CD4-positive, alpha-beta T cell treated with Interleukin-10 for 1 hour (primary cell): ENCODE results near the gene STK26.
A peak's percentile ranks its signal among the peaks of the same experiment; 100 is the strongest.
"Not testable (repeated sequence)": the region's sequence is repeated elsewhere in the genome, so short reads cannot be mapped to it uniquely, and the experiment has no call there.

Source experiments
- DNase-seq: peaks from one replicate; pipeline ENCODE4 v3.0.0-alpha.2; 2020

STK26 gene

GRCh38 chrX:132040066-132040465 lies 17.0 kb downstream of the STK26 start:
- no peak for DNase-seq

- DNase-seq = no peak
Measured at GRCh38 chrX:132041015-132041414, 17.9 kb downstream of the STK26 start.

- DNase-seq = no peak
Measured at GRCh38 chrX:132043977-132044376, 20.9 kb downstream of the STK26 start.

- DNase-seq = no peak
Measured at GRCh38 chrX:132044953-132045352, 21.9 kb downstream of the STK26 start.

- DNase-seq = no peak
Measured at GRCh38 chrX:132045456-132045855, 22.4 kb downstream of the STK26 start.

GRCh38 chrX:132046533-132046932 lies 23.4 kb downstream of the STK26 start:
- no peak for DNase-seq

GRCh38 chrX:132051778-132052177 lies 28.7 kb downstream of the STK26 start:
- not testable (repeated sequence) for DNase-seq

GRCh38 chrX:132058050-132058449 lies 34.9 kb downstream of the STK26 start:
- no peak for DNase-seq

GRCh38 chrX:132058975-132059374 lies 35.9 kb downstream of the STK26 start:
- DNase-seq = no peak

GRCh38 chrX:132059973-132060540 lies 37.0 kb downstream of the STK26 start:
- no peak for DNase-seq

GRCh38 chrX:132063334-132063733 lies 40.2 kb downstream of the STK26 start:
- no peak for DNase-seq

GRCh38 chrX:132063862-132064261 lies 40.8 kb downstream of the STK26 start:
- no peak for DNase-seq

GRCh38 chrX:132068405-132068804 lies 45.3 kb downstream of the STK26 start:
- no peak for DNase-seq

GRCh38 chrX:132071254-132071653 lies 48.2 kb downstream of the STK26 start:
- DNase-seq = no peak

- DNase-seq = no peak
Measured at GRCh38 chrX:132077414-132077813, 54.3 kb downstream of the STK26 start.

- no peak for DNase-seq
Measured at GRCh38 chrX:132077912-132078311, 54.8 kb downstream of the STK26 start.

- no peak for DNase-seq
Measured at GRCh38 chrX:132085786-132086185, 62.7 kb downstream of the STK26 start.

GRCh38 chrX:132086672-132087071 lies 63.6 kb downstream of the STK26 start:
- no peak for DNase-seq

- no peak for DNase-seq
Measured at GRCh38 chrX:132088864-132089263, 65.8 kb downstream of the STK26 start.

GRCh38 chrX:132090403-132091159 lies 67.5 kb downstream of the STK26 start:
- no peak for DNase-seq

GRCh38 chrX:132092439-132093065 lies 69.5 kb downstream of the STK26 start:
- DNase-seq = peak; percentile 62

GRCh38 chrX:132093239-132093860 lies 70.2 kb downstream of the STK26 start:
- no peak for DNase-seq

- DNase-seq = no peak
Measured at GRCh38 chrX:132094164-132094563, 71.1 kb downstream of the STK26 start.

GRCh38 chrX:132098704-132099103 lies 75.6 kb downstream of the STK26 start:
- DNase-seq = not testable (repeated sequence)
